Calu3 (cell line): ENCODE data around the gene RIN3. TPM values are rescaled to one million over a fixed set of nuclear protein-coding genes. Genes with fewer than 3 reads are reported as not detected.

Experiments
- BruUV-seq: library from RNA; stranded (reverse); fragments of 400-500 nt; replicated peaks from 2 replicates; lab custom pipeline; 2021; lab: Mats Ljungman, UMichigan
- CTCF ChIA-PET: fragments of 300-600 bp; sonication (Branson Sonifier 250); formaldehyde crosslinking; loops from one replicate; lab custom pipeline; 2022; ENCODE audit warnings: antibody characterized with exemption; lab: Charles Lee
- DNase-seq: peaks from one replicate; pipeline ENCODE4 v3.0.0; 2022
- H3K27ac Mint-ChIP-seq: one replicate; pipeline ENCODE4 v1.8.0; 2022; ENCODE audit warnings: mixed read lengths; ENCODE audit not compliant: unreplicated experiment
- H3K27me3 Mint-ChIP-seq: one replicate; pipeline ENCODE4 v1.8.0; 2022; ENCODE audit warnings: mixed read lengths; ENCODE audit not compliant: unreplicated experiment
- H3K36me3 Mint-ChIP-seq: one replicate; pipeline ENCODE4 v1.8.0; 2022; ENCODE audit warnings: mild to moderate bottlenecking, moderate library complexity, mixed read lengths; ENCODE audit not compliant: insufficient read depth, unreplicated experiment
- H3K4me1 Mint-ChIP-seq: one replicate; pipeline ENCODE4 v1.8.0; 2022; ENCODE audit warnings: mild to moderate bottlenecking, low read depth, mixed read lengths; ENCODE audit not compliant: unreplicated experiment
- H3K4me3 Mint-ChIP-seq: one replicate; pipeline ENCODE4 v1.8.0; 2022; ENCODE audit warnings: mild to moderate bottlenecking, low read depth, moderate library complexity, mixed read lengths; ENCODE audit not compliant: unreplicated experiment
- H3K9me3 Mint-ChIP-seq: one replicate; pipeline ENCODE4 v1.8.0; 2022; ENCODE audit warnings: low read depth, mixed read lengths; ENCODE audit not compliant: unreplicated experiment
- CTCF ChIP-seq: fragments of 200-600 bp; IDR thresholded peaks from one replicate; pipeline ENCODE4 v1.8.0; 2022; ENCODE audit warnings: antibody characterized with exemption; ENCODE audit not compliant: unreplicated experiment
- intact Hi-C: fragments of 100-400 bp; cut with micrococcal nuclease; formaldehyde crosslinking; loops from one replicate; pipeline ENCODE4 v1.10.0; 2022; ENCODE audit not compliant: unreplicated experiment
- total RNA-seq: library from RNA; stranded (reverse); gene quantifications from 2 replicates; pipeline ENCODE4 v1.2.3, GENCODE V29; 2022

Gene RIN3
- total RNA-seq, 1 experiment from 2014 or later: 13.8 TPM

- Mint-ChIP-seq H3K36me3 (peaks cover 5% of the 10 kb centered on the region), H3K27me3 (no peaks in the 10 kb centered on the region), H3K9me3 (no peaks in the 10 kb centered on the region), H3K27ac (no peak overlapping the region), H3K4me1 (no peaks in the 10 kb centered on the region), H3K4me3 (no peak overlapping the region)
- BruUV-seq: no TSS peak
- no peak for DNase-seq
- TF ChIP-seq CTCF: no peak
- CTCF ChIA-PET: no interaction called here
- intact Hi-C loops: no loop called here
Measured at GRCh38 chr14:92658160-92658559, 144.6 kb downstream of the RIN3 start.

- peaks cover 5% of the 10 kb centered on the region for H3K36me3 Mint-ChIP-seq
- TF ChIP-seq CTCF: no peak
- CTCF ChIA-PET: no interaction called here
Measured at GRCh38 chr14:92658684-92659083, 145.1 kb downstream of the RIN3 start.

GRCh38 chr14:92659765-92660561 is 146.4 kb downstream of the RIN3 start:
- peaks cover 5% of the 10 kb centered on the region for H3K36me3 Mint-ChIP-seq
- CTCF ChIA-PET: no interaction called here
- intact Hi-C loops: no loop called here
- H3K27me3 Mint-ChIP-seq: no peaks in the 10 kb centered on the region
- BruUV-seq: no TSS peak
- no peak overlapping the region for H3K4me3 Mint-ChIP-seq
- no peaks in the 10 kb centered on the region for H3K4me1 Mint-ChIP-seq
- H3K9me3 Mint-ChIP-seq: no peaks in the 10 kb centered on the region
- DNase-seq: no peak
- no peak overlapping the region for H3K27ac Mint-ChIP-seq
- TF ChIP-seq CTCF: no peak

More at GRCh38 chr14:92658684-92659083, 145.1 kb downstream of the RIN3 start:
- no peak overlapping the region for H3K27ac Mint-ChIP-seq
- no peak overlapping the region for H3K4me3 Mint-ChIP-seq
- BruUV-seq: no TSS peak
- no peaks in the 10 kb centered on the region for H3K9me3 Mint-ChIP-seq
- no peaks in the 10 kb centered on the region for H3K4me1 Mint-ChIP-seq
- no peaks in the 10 kb centered on the region for H3K27me3 Mint-ChIP-seq
- intact Hi-C loops: no loop called here
- no peak for DNase-seq

- Mint-ChIP-seq H3K36me3 (peaks cover 5% of the 10 kb centered on the region), H3K9me3 (no peaks in the 10 kb centered on the region), H3K4me1 (no peaks in the 10 kb centered on the region), H3K27ac (no peak overlapping the region), H3K4me3 (no peak overlapping the region), H3K27me3 (no peaks in the 10 kb centered on the region)
- TF ChIP-seq CTCF: no peak
- intact Hi-C loops: no loop called here
- CTCF ChIA-PET: no interaction called here
- DNase-seq: no peak
- no TSS peak for BruUV-seq
Measured at GRCh38 chr14:92660571-92660970, 147.0 kb downstream of the RIN3 start.
